ENCODE results near the gene AIF1. TPM values are rescaled to one million over a fixed set of nuclear protein-coding genes. Genes with fewer than 3 reads are reported as not detected.

Gene AIF1
- total and polyA plus RNA-seq, 2 experiments from 2014 or later, result 13.3 to 33.7 TPM

DNA sequence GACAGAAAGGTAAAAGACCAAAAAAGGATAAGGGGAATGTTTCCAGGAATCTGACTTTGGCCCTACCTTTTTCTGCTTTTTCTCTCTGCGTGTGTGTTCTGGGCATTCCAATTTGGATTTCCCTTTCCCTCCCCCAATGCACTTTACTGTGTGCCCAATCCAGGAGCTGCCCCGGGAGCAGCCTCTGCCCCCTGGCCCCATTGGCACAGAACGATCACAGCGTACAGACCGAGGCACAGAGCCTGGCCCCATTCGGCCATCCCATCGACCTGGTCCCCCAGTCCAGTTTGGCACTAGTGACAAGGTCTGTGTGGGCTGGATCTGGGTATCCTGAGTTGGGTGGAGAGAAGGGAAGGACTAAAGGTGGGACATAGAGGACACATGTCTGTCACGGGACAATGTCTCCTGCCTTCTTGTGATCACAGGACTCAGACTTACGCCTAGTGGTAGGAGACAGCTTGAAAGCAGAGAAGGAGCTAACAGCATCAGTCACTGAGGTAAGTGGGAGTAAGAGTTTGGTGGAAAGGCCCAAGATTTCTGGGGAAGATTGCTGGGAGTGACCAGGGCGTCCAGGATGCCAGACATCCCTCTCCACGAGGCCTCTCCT lies 20.0 kb downstream of the AIF1 start (continued):
- TF ChIP-seq, protein P1, sequence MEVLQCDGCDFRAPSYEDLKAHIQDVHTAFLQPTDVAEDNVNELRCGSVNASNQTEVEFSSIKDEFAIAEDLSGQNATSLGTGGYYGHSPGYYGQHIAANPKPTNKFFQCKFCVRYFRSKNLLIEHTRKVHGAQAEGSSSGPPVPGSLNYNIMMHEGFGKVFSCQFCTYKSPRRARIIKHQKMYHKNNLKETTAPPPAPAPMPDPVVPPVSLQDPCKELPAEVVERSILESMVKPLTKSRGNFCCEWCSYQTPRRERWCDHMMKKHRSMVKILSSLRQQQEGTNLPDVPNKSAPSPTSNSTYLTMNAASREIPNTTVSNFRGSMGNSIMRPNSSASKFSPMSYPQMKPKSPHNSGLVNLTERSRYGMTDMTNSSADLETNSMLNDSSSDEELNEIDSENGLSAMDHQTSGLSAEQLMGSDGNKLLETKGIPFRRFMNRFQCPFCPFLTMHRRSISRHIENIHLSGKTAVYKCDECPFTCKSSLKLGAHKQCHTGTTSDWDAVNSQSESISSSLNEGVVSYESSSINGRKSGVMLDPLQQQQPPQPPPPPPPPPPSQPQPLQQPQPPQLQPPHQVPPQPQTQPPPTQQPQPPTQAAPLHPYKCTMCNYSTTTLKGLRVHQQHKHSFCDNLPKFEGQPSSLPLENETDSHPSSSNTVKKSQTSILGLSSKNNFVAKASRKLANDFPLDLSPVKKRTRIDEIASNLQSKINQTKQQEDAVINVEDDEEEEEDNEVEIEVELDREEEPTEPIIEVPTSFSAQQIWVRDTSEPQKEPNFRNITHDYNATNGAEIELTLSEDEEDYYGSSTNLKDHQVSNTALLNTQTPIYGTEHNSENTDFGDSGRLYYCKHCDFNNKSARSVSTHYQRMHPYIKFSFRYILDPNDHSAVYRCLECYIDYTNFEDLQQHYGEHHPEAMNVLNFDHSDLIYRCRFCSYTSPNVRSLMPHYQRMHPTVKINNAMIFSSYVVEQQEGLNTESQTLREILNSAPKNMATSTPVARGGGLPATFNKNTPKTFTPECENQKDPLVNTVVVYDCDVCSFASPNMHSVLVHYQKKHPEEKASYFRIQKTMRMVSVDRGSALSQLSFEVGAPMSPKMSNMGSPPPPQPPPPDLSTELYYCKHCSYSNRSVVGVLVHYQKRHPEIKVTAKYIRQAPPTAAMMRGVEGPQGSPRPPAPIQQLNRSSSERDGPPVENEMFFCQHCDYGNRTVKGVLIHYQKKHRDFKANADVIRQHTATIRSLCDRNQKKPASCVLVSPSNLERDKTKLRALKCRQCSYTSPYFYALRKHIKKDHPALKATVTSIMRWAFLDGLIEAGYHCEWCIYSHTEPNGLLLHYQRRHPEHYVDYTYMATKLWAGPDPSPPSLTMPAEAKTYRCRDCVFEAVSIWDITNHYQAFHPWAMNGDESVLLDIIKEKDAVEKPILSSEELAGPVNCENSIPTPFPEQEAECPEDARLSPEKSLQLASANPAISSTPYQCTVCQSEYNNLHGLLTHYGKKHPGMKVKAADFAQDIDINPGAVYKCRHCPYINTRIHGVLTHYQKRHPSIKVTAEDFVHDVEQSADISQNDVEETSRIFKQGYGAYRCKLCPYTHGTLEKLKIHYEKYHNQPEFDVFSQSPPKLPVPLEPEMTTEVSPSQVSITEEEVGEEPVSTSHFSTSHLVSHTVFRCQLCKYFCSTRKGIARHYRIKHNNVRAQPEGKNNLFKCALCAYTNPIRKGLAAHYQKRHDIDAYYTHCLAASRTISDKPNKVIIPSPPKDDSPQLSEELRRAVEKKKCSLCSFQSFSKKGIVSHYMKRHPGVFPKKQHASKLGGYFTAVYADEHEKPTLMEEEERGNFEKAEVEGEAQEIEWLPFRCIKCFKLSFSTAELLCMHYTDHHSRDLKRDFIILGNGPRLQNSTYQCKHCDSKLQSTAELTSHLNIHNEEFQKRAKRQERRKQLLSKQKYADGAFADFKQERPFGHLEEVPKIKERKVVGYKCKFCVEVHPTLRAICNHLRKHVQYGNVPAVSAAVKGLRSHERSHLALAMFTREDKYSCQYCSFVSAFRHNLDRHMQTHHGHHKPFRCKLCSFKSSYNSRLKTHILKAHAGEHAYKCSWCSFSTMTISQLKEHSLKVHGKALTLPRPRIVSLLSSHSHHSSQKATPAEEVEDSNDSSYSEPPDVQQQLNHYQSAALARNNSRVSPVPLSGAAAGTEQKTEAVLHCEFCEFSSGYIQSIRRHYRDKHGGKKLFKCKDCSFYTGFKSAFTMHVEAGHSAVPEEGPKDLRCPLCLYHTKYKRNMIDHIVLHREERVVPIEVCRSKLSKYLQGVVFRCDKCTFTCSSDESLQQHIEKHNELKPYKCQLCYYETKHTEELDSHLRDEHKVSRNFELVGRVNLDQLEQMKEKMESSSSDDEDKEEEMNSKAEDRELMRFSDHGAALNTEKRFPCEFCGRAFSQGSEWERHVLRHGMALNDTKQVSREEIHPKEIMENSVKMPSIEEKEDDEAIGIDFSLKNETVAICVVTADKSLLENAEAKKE (CRISPR knock-in tag; IDR thresholded peaks at IDR 0.05), result no peak
- TF ChIP-seq, protein P2, sequence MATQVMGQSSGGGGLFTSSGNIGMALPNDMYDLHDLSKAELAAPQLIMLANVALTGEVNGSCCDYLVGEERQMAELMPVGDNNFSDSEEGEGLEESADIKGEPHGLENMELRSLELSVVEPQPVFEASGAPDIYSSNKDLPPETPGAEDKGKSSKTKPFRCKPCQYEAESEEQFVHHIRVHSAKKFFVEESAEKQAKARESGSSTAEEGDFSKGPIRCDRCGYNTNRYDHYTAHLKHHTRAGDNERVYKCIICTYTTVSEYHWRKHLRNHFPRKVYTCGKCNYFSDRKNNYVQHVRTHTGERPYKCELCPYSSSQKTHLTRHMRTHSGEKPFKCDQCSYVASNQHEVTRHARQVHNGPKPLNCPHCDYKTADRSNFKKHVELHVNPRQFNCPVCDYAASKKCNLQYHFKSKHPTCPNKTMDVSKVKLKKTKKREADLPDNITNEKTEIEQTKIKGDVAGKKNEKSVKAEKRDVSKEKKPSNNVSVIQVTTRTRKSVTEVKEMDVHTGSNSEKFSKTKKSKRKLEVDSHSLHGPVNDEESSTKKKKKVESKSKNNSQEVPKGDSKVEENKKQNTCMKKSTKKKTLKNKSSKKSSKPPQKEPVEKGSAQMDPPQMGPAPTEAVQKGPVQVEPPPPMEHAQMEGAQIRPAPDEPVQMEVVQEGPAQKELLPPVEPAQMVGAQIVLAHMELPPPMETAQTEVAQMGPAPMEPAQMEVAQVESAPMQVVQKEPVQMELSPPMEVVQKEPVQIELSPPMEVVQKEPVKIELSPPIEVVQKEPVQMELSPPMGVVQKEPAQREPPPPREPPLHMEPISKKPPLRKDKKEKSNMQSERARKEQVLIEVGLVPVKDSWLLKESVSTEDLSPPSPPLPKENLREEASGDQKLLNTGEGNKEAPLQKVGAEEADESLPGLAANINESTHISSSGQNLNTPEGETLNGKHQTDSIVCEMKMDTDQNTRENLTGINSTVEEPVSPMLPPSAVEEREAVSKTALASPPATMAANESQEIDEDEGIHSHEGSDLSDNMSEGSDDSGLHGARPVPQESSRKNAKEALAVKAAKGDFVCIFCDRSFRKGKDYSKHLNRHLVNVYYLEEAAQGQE (IDR thresholded peaks at IDR 0.05; ENCODE audit: unreplicated experiment), result no peak

DNA sequence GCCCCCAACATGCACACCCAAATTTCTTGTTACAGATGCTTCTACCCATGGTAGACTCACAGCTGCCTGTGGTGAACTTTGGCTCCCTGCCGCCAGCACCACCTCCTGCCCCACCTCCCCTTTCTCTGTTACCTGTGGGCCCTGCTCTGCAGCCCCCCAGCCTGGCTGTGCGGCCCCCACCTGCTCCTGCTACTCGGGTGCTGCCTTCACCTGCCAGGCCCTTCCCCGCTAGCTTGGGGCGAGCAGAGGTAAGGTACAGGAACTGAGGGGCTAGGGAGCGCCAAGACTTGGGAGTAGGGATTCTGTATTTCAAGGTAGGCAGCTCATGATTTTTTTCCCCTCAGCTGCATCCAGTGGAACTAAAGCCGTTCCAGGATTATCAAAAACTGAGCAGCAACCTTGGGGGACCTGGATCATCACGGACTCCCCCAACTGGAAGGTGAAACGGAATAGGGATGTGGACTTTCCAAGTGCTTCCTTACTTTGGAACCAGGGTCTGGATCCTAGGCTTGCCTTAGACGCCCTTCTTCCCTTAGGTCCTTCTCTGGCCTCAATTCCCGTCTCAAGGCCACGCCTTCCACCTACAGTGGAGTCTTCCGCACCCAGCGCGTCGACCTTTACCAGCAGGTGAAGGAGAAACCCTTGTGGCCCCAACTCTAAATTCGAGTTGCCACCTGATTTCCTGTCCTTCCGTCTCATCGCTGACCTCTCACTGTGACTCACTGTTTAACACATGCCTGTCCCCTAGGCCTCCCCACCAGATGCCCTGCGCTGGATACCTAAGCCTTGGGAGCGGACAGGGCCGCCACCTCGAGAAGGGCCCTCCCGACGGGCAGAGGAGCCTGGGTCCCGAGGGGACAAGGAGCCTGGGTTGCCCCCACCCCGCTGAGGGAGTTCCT lies 21.9 kb downstream of the AIF1 start:
- H3K9me3 Mint-ChIP-seq, result no peaks in the 10 kb centered on the region
- DNase-seq (ENCODE audit: low spot score) (no peak), ATAC-seq (peak; percentile 9)
- Histone ChIP-seq H3K79me2 (replicated peaks; ENCODE audit: insufficient read depth) (no peaks in the 10 kb centered on the region), H3K9me2 (ENCODE audit: insufficient read depth) (no peaks in the 10 kb centered on the region), H3K4me2 (no peak overlapping the region), H4K20me1 (replicated peaks; ENCODE audit: insufficient read depth) (peaks cover 33% of the 10 kb centered on the region), H3K4me1 (ENCODE audit: insufficient read depth) (no peaks in the 10 kb centered on the region), H3K36me3 (ENCODE audit: insufficient read depth) (peaks cover 65% of the 10 kb centered on the region), H2AFZ (no peak overlapping the region), H3K27ac (ENCODE audit: low read depth) (no peak overlapping the region), H3K27me3 (ENCODE audit: insufficient read depth) (no peaks in the 10 kb centered on the region), H3K4me3 (no peak overlapping the region), H3F3A (replicated peaks; ENCODE audit: low read depth) (peaks cover 72% of the 10 kb centered on the region)
- no peak overlapping the region for H3K27ac Mint-ChIP-seq
- H3K27me3 Mint-ChIP-seq (ENCODE audit: insufficient read depth, low read depth, poor library complexity), result peaks cover 6% of the 10 kb centered on the region
- H3K36me3 Mint-ChIP-seq (ENCODE audit: low read depth), result peaks cover 92% of the 10 kb centered on the region
- H3K4me1 Mint-ChIP-seq, result no peaks in the 10 kb centered on the region
- no peak overlapping the region for H3K4me3 Mint-ChIP-seq
- TF ChIP-seq POLR2AphosphoS5 (IDR thresholded peaks at IDR 0.05; ENCODE audit: low read depth) (no peak; the same call in 1 of the 2 replicates), EZH2 (IDR thresholded peaks at IDR 0.05; ENCODE audit: low read depth, unreplicated experiment) (no peak), STAT1 (IDR thresholded peaks at IDR 0.05; ENCODE audit: unreplicated experiment) (no peak), JUNB (IDR thresholded peaks at IDR 0.05; ENCODE audit: unreplicated experiment) (no peak), ZNF114 (CRISPR knock-in tag; IDR thresholded peaks at IDR 0.05) (no peak), NANOG (IDR thresholded peaks at IDR 0.05; ENCODE audit: borderline replicate concordance) (no peak), ZNF331 (CRISPR knock-in tag; IDR thresholded peaks at IDR 0.05; ENCODE audit: low read depth) (no peak)
- TF ChIP-seq, protein P3, sequence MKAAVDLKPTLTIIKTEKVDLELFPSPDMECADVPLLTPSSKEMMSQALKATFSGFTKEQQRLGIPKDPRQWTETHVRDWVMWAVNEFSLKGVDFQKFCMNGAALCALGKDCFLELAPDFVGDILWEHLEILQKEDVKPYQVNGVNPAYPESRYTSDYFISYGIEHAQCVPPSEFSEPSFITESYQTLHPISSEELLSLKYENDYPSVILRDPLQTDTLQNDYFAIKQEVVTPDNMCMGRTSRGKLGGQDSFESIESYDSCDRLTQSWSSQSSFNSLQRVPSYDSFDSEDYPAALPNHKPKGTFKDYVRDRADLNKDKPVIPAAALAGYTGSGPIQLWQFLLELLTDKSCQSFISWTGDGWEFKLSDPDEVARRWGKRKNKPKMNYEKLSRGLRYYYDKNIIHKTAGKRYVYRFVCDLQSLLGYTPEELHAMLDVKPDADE (IDR thresholded peaks at IDR 0.05), result no peak
- TF ChIP-seq, protein P4, sequence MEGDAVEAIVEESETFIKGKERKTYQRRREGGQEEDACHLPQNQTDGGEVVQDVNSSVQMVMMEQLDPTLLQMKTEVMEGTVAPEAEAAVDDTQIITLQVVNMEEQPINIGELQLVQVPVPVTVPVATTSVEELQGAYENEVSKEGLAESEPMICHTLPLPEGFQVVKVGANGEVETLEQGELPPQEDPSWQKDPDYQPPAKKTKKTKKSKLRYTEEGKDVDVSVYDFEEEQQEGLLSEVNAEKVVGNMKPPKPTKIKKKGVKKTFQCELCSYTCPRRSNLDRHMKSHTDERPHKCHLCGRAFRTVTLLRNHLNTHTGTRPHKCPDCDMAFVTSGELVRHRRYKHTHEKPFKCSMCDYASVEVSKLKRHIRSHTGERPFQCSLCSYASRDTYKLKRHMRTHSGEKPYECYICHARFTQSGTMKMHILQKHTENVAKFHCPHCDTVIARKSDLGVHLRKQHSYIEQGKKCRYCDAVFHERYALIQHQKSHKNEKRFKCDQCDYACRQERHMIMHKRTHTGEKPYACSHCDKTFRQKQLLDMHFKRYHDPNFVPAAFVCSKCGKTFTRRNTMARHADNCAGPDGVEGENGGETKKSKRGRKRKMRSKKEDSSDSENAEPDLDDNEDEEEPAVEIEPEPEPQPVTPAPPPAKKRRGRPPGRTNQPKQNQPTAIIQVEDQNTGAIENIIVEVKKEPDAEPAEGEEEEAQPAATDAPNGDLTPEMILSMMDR (conservative IDR thresholded peaks at IDR 0.05; ENCODE audit: low read depth in 2 of 2), result no peak
